Esophagus squamous epithelium (tissue), 5 donors: ENCODE measurements around the gene HACD2. TPM values are rescaled to one million over a fixed set of nuclear protein-coding genes. Genes with fewer than 3 reads are reported as not detected.
A peak's percentile ranks its signal among the peaks of the same experiment; 100 is the strongest.
"Not testable (repeated sequence)": the region's sequence is repeated elsewhere in the genome, so short reads cannot be mapped to it uniquely, and the experiment has no call there.

Experiments
- DNase-seq: peaks from one replicate; lab custom pipeline; 2025; lab: John Stamatoyannopoulos, UW
- H3K27ac ChIP-seq, 4 donors: fragments of 200-600 bp; sonication (generic); one replicate each; pipeline ENCODE4 v1.5.1; 2016 to 2019; ENCODE audit warnings: mild to moderate bottlenecking in 1 of 4
- H3K27me3 ChIP-seq, 4 donors: fragments of 200-600 bp; sonication (generic); 1 replicate in 3 of 4; 2 replicates in 1 of 4; pipeline versions ENCODE4 v1.5.1 to v1.6.0; 2017 to 2021; ENCODE audit warnings: antibody characterized with exemption in 1 of 4
- H3K36me3 ChIP-seq, 3 donors: fragments of 200-600 bp; sonication (generic); one replicate each; pipeline ENCODE4 v1.5.1; 2016 to 2019
- H3K4me1 ChIP-seq, 3 donors: fragments of 200-600 bp; sonication (generic); one replicate each; pipeline ENCODE4 v1.5.1; 2017 to 2019
- H3K4me3 ChIP-seq, 4 donors: fragments of 200-600 bp; sonication (generic); 1 replicate in 3 of 4; 2 replicates in 1 of 4; pipeline ENCODE4 v1.5.1; 2016 to 2019; ENCODE audit warnings: mild to moderate bottlenecking in 2 of 4, moderate library complexity in 1 of 4
- H3K9me3 ChIP-seq, 3 donors: fragments of 200-600 bp; sonication (generic); one replicate each; pipeline ENCODE4 v1.5.1; 2016 to 2019
- POLR2A ChIP-seq, 4 donors: fragments of 450-650 bp; IDR thresholded peaks; one replicate each; pipeline ENCODE4 v1.6.1; 2017; ENCODE audit warnings: antibody characterized with exemption in 4 of 4, mild to moderate bottlenecking in 4 of 4, moderate library complexity in 3 of 4
- WGBS, 2 donors: methylation state at CpG; one replicate each; pipeline ENCODE4 v1.1.5; 2018; 5-methylcytosine and 5-hydroxymethylcytosine counted together
- intact Hi-C: fragments of 100-400 bp; cut with DNase I; formaldehyde crosslinking; loops from one replicate; pipeline ENCODE4 v1.15.0; 2022
- total RNA-seq, 4 donors: library from RNA; depleted of rRNA; stranded (reverse); fragments of >200 nt; gene quantifications; one replicate each; pipeline ENCODE4 v1.1.0, GENCODE V29; 2016
- TF ChIP-seq, protein P1 (sequence below), 6 experiments: fragments of 450-650 bp in 4 of 6; fragments of 200-600 bp in 2 of 6; sonication (generic) in 2 of 6; IDR thresholded peaks; one replicate each; pipeline ENCODE4 v1.5.1; 2016 to 2019; ENCODE audit warnings: antibody characterized with exemption in 6 of 6, mild to moderate bottlenecking in 4 of 6, moderate library complexity in 4 of 6
- donor health status: DM: yes; HTN: yes; CAD: no.

HACD2 gene
- total RNA-seq, 4 donors from 2014 or later: 28.4 to 46.6 (median 34.9) TPM

DNA sequence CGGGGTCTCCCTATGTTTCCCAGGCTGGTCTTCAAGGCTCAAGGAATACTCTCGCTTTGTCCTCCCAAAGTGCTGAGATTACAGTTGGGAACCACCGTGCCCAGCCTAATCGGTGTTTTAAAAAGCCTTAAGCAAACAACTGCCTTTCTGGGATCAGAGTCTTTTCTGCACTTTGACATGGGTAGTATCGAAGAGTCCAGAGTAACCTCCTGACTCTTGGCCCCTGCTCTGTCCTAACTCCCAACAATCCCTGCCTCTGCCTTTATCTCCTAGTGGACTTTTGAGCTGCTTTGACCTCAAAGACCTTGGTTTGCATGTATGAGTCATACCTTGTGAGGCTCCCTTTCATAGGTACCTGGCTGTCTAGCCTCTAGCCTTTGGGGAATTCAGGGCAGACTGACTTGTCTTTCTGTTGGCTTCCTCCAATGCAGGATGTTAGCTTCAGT is 21.0 kb upstream of the HACD2 start:
- Histone ChIP-seq H3K9me3 (no peaks in the 10 kb centered on the region), H3K4me3 (no peak overlapping the region), H3K4me1 (peaks cover 0 to 32% (median 0%) of the 10 kb centered on the region in 3 donors), H3K36me3 (peaks cover 0 to 4% (median 0%) of the 10 kb centered on the region in 3 donors), H3K27ac (peak overlapping the region in 2 of 4 donors; percentile 18 to 51), H3K27me3 (no peaks in the 10 kb centered on the region)
- TF ChIP-seq POLR2A (IDR thresholded peaks at IDR 0.05): no peak
- TF ChIP-seq, protein P1, sequence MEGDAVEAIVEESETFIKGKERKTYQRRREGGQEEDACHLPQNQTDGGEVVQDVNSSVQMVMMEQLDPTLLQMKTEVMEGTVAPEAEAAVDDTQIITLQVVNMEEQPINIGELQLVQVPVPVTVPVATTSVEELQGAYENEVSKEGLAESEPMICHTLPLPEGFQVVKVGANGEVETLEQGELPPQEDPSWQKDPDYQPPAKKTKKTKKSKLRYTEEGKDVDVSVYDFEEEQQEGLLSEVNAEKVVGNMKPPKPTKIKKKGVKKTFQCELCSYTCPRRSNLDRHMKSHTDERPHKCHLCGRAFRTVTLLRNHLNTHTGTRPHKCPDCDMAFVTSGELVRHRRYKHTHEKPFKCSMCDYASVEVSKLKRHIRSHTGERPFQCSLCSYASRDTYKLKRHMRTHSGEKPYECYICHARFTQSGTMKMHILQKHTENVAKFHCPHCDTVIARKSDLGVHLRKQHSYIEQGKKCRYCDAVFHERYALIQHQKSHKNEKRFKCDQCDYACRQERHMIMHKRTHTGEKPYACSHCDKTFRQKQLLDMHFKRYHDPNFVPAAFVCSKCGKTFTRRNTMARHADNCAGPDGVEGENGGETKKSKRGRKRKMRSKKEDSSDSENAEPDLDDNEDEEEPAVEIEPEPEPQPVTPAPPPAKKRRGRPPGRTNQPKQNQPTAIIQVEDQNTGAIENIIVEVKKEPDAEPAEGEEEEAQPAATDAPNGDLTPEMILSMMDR (IDR thresholded peaks at IDR 0.05): no peak
- 86 to 93% methylated on average over 5 of the region's 5 CpGs for WGBS, 2 donors
- no peak for DNase-seq
- intact Hi-C loops: no loop called here

DNA sequence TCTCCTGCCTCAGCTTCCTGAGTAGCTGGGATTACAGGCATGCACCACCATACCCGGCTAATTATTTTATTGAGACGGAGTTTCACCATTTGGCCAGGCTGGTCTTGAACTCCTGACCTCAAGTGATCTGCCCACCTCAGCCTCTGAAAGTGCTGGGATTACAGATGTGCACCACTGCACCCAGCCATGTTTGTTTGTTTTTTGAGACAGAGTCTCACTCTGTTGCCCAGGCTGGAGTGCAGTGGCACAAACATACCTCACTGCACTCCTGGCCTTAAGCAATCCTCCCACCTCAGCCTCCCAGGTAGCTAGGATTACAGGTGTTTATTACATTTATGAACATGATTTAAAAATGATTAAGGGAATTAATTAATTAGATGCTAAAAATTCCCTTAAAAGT is 18.3 kb upstream of the HACD2 start:
- not testable (repeated sequence) for H3K36me3 ChIP-seq
- 67 to 93% methylated on average over 1 to 2 of the region's 2 CpGs for WGBS, 2 donors

DNA sequence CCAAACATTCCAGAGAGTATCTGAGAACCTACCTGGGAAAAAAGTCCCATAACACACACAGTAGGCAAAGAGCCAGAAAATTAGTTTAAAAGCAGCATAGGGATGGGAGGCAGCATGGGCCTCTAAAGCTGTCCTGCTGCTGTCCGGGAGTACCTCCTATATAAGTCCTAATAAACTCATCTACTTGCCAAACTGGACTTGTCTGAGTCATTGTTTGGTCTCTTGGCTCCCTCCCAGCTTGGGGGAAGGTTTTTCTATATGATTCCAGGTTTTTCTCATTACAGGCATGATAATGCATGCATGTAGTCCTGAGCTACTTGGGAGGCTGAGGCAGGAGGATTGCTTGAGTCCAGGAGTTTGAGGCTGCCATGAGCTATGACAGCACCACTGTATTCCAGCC is 17.5 kb upstream of the HACD2 start:
- Histone ChIP-seq H3K27me3 (no peaks in the 10 kb centered on the region), H3K4me3 (no peak overlapping the region), H3K4me1 (peaks cover 0 to 36% (median 0%) of the 10 kb centered on the region in 3 donors), H3K27ac (peak overlapping the region in 1 of 4 donors; percentile 65), H3K36me3 (no peaks in the 10 kb centered on the region), H3K9me3 (no peaks in the 10 kb centered on the region)
- 31 to 47% methylated on average over 1 of the region's 1 CpG for WGBS, 2 donors
- intact Hi-C loops: no loop called here
- DNase-seq: no peak
- TF ChIP-seq, protein P1 (IDR thresholded peaks at IDR 0.05): no peak
- TF ChIP-seq POLR2A (IDR thresholded peaks at IDR 0.05): no peak

More for the DNA sequence above, 18.3 kb upstream of the HACD2 start:
- H3K27me3 ChIP-seq, DNase-seq, H3K4me3 ChIP-seq, H3K9me3 ChIP-seq, intact Hi-C loops, H3K27ac ChIP-seq: not testable (repeated sequence)
- H3K4me1 ChIP-seq: peaks cover 0 to 36% (median 0%) of the 10 kb centered on the region in 3 donors

DNA sequence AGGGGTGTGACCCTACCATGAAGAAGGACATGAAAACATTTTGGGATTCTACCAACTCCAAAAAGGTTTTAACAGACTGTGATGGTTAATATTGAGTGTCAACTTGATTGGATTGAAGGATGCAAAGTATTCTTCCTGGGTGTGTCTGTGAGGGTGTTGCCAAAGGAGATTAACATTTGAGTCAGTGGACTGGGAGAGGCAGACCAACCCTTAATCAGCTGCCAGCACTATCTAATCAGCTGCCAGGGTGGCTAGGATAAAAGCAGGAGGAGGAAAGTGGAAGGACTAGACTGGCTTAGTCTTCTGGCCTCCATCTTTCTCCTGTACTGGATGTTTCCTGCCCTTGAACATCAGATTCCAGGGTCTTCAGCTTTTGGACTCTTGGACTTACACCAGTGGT is 16.0 kb upstream of the HACD2 start:
- H3K9me3 ChIP-seq, H3K27me3 ChIP-seq, H3K4me3 ChIP-seq, DNase-seq, H3K36me3 ChIP-seq, intact Hi-C loops: not testable (repeated sequence)
- H3K4me1 ChIP-seq: peaks cover 0 to 34% (median 0%) of the 10 kb centered on the region in 3 donors
- H3K27ac ChIP-seq: peak overlapping the region in 2 of 4 donors; percentile 26 to 65

DNA sequence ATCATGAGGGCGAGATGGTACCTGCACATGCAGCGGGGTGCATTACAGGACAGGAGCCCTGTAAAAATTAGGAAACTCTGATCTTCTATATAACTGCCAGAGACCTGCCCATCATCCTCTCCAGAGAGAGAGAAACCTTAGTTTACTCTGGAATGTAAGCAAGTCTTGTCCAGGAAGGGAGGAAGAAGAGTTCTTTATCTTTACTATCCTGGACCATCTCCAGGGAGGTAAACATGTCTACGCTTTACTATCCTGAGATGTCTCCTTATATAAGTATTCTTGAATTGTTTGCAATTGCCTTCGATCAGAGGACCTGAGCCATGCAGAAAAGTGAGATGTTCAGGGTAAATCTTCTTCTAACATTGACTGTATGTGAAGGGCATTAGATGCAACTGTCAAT is 12.7 kb upstream of the HACD2 start:
- TF ChIP-seq, protein P1 (IDR thresholded peaks at IDR 0.05): no peak
- no peak for TF ChIP-seq POLR2A (IDR thresholded peaks at IDR 0.05)
- no peak overlapping the region for H3K4me3 ChIP-seq
- H3K27me3 ChIP-seq: no peaks in the 10 kb centered on the region
- 85 to 93% methylated on average over 4 of the region's 4 CpGs for WGBS, 2 donors
- intact Hi-C loops: no loop called here
- no peak overlapping the region for H3K27ac ChIP-seq
- DNase-seq: no peak
- no peaks in the 10 kb centered on the region for H3K36me3 ChIP-seq
- no peaks in the 10 kb centered on the region for H3K9me3 ChIP-seq
- H3K4me1 ChIP-seq: peaks cover 0 to 21% (median 0%) of the 10 kb centered on the region in 3 donors

DNA sequence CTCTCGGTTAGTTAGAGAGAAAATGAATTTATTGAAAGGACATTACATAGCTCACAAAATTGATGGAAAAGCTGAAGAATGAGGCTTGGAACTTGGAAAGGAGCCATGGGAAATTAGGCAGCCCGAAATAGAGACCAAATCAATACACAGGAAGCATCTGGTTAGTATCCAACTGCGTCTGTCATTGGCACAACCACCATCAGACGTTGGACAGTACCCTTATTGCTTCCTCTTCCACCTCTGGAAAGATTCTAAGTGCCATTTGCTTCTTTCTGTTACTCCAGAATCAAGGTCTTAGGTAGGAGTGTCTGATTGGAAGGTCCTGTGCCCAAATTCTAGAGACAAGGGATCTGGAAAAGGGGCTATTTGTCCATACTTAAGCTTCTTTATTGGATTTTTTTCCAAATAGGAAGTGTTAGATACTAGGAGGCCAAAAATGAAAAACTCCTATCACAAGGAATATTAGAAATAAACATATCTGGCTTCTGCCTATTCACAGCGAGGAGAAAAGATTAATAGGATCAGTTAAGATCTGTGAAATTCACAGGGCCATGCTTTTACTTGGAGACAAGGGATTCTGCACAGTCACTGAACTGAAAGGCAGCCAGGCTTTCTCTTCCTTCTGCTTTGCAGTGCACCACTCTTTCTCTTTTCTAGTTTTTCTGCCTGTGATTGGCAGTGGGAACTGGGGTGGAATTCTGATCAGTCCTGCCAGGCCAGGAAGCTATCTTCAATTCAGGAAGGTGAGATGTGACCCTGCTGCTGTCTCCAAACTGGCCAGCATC is 10.7 kb upstream of the HACD2 start:
- Histone ChIP-seq H3K27me3 (no peaks in the 10 kb centered on the region), H3K36me3 (peaks cover 0 to 8% (median 0%) of the 10 kb centered on the region in 3 donors), H3K4me3 (no peak overlapping the region), H3K4me1 (peaks cover 0 to 1% (median 0%) of the 10 kb centered on the region in 3 donors), H3K27ac (no peak overlapping the region), H3K9me3 (peaks cover 0 to 5% (median 2%) of the 10 kb centered on the region in 3 donors)
- DNase-seq: no peak
- intact Hi-C loops: no loop called here
- WGBS, 2 donors: 72 to 80% methylated on average over 5 of the region's 5 CpGs
- no peak for TF ChIP-seq POLR2A (IDR thresholded peaks at IDR 0.05)
